Stromal cell of bone marrow (primary cell): ENCODE results near the gene GJD3.

ENCODE experiments used
- DNase-seq: peaks from one replicate; pipeline ENCODE4 v3.0.0-alpha.2; 2012; ENCODE audit warnings: low read depth

GJD3 gene

GRCh38 chr17:40351359-40352236 lies 12.9 kb downstream of the GJD3 start:
- no peak for DNase-seq

GRCh38 chr17:40350689-40351358 lies 13.7 kb downstream of the GJD3 start:
- DNase-seq = no peak

- no peak for DNase-seq
These were observed 14.4 kb downstream of the GJD3 start for GRCh38 chr17:40349895-40350688.

- DNase-seq = no peak
These were observed 15.1 kb downstream of the GJD3 start for GRCh38 chr17:40349477-40349894.

- DNase-seq = no peak
These were observed 15.7 kb downstream of the GJD3 start for GRCh38 chr17:40348562-40349476.

GRCh38 chr17:40348136-40348504 lies 16.4 kb downstream of the GJD3 start:
- DNase-seq = no peak

- no peak for DNase-seq
These were observed 17.0 kb downstream of the GJD3 start for GRCh38 chr17:40347319-40348135.

DNA sequence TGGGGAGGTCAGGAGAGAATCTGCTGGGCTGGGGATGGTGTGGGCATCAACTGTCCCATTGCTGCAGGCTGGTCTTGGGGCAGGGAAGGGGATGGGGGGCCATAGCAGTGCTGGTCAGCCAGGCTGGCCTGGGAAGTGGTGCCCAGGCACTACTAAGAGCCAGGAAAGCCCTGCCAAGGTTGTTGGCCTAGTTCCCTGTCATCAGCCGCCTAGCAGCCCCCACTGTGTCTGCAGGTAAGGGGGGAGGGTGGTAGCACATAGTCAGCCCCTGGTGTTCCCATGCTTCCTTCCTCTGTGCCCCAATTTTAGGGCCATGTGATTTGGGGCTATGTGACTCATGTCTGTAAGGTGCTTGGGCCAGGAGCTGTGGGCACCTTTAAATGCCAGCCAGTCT lies 17.8 kb downstream of the GJD3 start:
- no peak for DNase-seq

GRCh38 chr17:40345994-40346764 lies 18.4 kb downstream of the GJD3 start:
- no peak for DNase-seq

DNA sequence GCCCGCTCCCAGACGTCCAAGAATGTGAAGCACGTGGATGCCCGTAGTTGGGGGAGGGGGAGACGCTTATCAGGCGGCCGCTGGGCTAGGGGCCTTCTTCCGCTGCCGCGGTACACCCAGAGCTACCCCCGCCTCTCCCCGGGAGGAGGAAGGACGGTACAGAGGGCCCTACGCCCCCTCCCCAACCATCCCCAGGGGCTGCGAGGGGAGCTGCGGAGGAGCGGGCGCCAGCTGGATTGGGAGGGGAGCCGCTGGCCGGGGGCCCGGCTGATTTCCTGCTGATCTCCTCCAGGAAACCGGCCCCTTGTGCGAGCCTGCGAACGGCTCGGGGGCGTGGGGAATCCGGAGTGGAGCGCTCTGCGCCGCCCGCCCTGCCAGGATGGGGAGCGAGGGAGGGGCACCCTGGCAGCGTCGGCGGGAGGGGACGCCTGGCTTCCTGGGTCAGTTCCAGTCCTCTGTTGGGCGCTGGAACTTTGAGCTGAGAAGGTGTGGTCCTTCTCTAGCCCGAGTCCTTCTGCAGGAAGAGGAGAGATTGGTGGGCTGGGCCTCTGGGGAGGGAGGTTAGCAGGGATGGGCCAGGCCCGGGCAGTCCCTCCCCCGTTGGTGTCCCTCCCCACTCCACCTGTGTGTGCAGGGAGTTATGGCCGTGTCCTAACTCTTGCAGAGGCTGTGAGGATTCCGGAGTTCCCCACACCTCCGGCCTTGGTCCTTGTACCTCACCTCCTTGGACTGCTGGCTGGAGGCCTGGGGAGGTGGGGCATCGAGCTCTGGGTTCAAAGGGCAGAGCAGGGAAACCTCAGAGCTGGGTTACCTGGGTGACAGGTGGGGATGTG lies 19.2 kb downstream of the GJD3 start:
- no peak for DNase-seq

GRCh38 chr17:40344421-40345160 lies 19.9 kb downstream of the GJD3 start:
- no peak for DNase-seq

GRCh38 chr17:40343219-40344119 lies 21.1 kb downstream of the GJD3 start:
- DNase-seq = no peak

DNA sequence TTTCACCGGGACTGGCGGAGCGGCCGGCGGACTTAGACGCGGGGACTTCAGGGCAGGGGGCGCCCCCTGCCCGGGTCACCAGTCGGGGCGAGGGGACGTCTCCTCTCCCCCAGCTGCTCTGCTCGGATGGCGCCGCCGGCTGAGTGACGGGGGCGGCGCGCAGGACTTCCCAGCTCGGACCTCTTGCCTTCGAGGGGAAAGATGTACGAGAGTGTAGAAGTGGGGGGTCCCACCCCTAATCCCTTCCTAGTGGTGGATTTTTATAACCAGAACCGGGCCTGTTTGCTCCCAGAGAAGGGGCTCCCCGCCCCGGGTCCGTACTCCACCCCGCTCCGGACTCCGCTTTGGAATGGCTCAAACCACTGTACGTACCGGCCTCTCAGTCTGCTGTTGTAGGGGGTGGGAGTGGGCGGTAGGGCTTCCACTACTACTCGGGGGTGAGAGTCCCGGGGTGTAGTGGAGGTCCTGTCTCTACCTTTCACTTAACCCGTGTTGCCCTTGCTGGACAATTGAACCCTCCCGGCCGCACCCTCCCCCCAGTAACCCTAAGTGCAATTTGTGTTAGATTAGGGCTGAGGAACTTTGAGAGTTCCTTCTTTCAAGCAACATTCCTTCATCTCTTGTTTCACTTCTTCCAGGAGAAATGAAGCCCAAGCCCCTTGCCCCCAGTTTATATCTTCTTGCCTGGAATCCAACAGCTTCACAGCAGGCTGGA lies 21.9 kb downstream of the GJD3 start:
- no peak for DNase-seq

- no peak for DNase-seq
These were observed 22.6 kb downstream of the GJD3 start for GRCh38 chr17:40341808-40342503.

GRCh38 chr17:40340880-40341807 lies 23.4 kb downstream of the GJD3 start:
- no peak for DNase-seq
